K562 (cell line): ENCODE measurements around the gene LRRC41. TPM values are rescaled to one million over a fixed set of nuclear protein-coding genes. Genes with fewer than 3 reads are reported as not detected.

Experiments
- ASH1L ChIP-seq: fragments of 450-650 bp; IDR thresholded peaks from 2 replicates; pipeline ENCODE4 v1.6.1; 2018; ENCODE audit warnings: borderline replicate concordance, mild to moderate bottlenecking, low read depth; ENCODE audit not compliant: partially characterized antibody
- CCNT2 ChIP-seq: IDR thresholded peaks from 2 replicates; pipeline ENCODE4 v1.6.1; 2011; ENCODE audit warnings: borderline replicate concordance, low read depth, mild to moderate bottlenecking, moderate library complexity, mixed read lengths, low read length; ENCODE audit not compliant: insufficient read length; ENCODE audit errors: extremely low read depth
- EP300 ChIP-seq: IDR thresholded peaks from 2 replicates; pipeline ENCODE4 v1.6.1; 2012; ENCODE audit warnings: low read length, improper control_type of control experiment
- GABPA ChIP-seq: fragments of 200-800 bp; sonication (Bioruptor generic); conservative IDR thresholded peaks from 2 replicates; pipeline ENCODE4 v1.6.1; 2016; ENCODE audit warnings: low read depth, missing genetic modification characterization, missing compliant biosample characterization
- HDAC1 ChIP-seq, 2 experiments: fragments of 450-650 bp; IDR thresholded peaks; 2 replicates each; pipeline ENCODE4 v1.6.1; 2016 to 2017; ENCODE audit warnings: inconsistent platforms in 1 of 2, mild to moderate bottlenecking in 1 of 2, moderate library complexity in 1 of 2
- MAZ ChIP-seq, 2 experiments: fragments of 450-650 bp in 1 of 2; sonication (generic) in 1 of 2; formaldehyde crosslinking; IDR thresholded peaks in 1 of 2; conservative IDR thresholded peaks in 1 of 2; 2 replicates each; pipeline versions ENCODE4 v1.4.0 to v1.5.0; 2020; ENCODE audit warnings: mild to moderate bottlenecking in 1 of 2, missing genetic modification reagents in 1 of 2
- NR2C1 ChIP-seq, 2 experiments: fragments of 450-650 bp; IDR thresholded peaks; 2 replicates each; pipeline ENCODE4 v1.6.1; 2017; ENCODE audit warnings: mild to moderate bottlenecking in 2 of 2, antibody characterized with exemption in 1 of 2, inconsistent platforms in 1 of 2, missing compliant biosample characterization in 1 of 2, missing genetic modification characterization in 1 of 2
- POLR2B ChIP-seq: fragments of 450-650 bp; IDR thresholded peaks from 2 replicates; pipeline ENCODE4 v1.6.1; 2018; ENCODE audit warnings: low read depth; ENCODE audit not compliant: partially characterized antibody
- SAP30 ChIP-seq: fragments of 200-600 bp; sonication (generic); IDR thresholded peaks from 2 replicates; pipeline ENCODE4 v1.6.1; 2012; ENCODE audit warnings: borderline replicate concordance, low read depth, mild to moderate bottlenecking, moderate library complexity, low read length, control low read depth, inconsistent platforms; ENCODE audit not compliant: insufficient read depth, poor library complexity, severe bottlenecking
- XRCC4 ChIP-seq: IDR thresholded peaks from one replicate; pipeline ENCODE4 v1.6.1; 2011; ENCODE audit not compliant: insufficient read depth, insufficient read length; ENCODE audit errors: extremely low read depth
- ZFX ChIP-seq: sonication (generic); formaldehyde crosslinking; IDR thresholded peaks from 2 replicates; pipeline ENCODE4 v1.8.0; 2022; ENCODE audit warnings: mild to moderate bottlenecking, missing genetic modification reagents, moderate library complexity
- ZNF175 ChIP-seq: fragments of 200-800 bp; sonication (Bioruptor generic); IDR thresholded peaks from 2 replicates; pipeline ENCODE4 v1.6.1; 2016; ENCODE audit warnings: low read depth, mild to moderate bottlenecking, missing genetic modification characterization, missing compliant biosample characterization
- ZNF324 ChIP-seq: fragments of 250-450 bp; sonication (Bioruptor Pico); IDR thresholded peaks from 2 replicates; pipeline ENCODE4 v1.4.0; 2020; ENCODE audit warnings: mild to moderate bottlenecking
- ZNF384 ChIP-seq: IDR thresholded peaks from 2 replicates; pipeline ENCODE4 v1.6.1; 2012; ENCODE audit warnings: low read depth, low read length, improper control_type of control experiment
- ZNF76 ChIP-seq: fragments of 250-450 bp; sonication (Bioruptor Pico); IDR thresholded peaks from 2 replicates; pipeline ENCODE4 v1.4.0; 2020; ENCODE audit warnings: mild to moderate bottlenecking, moderate library complexity, borderline replicate concordance
- ZNF766 ChIP-seq: fragments of 200-800 bp; sonication (Bioruptor generic); conservative IDR thresholded peaks from 2 replicates; pipeline ENCODE4 v1.6.1; 2016; ENCODE audit warnings: missing genetic modification characterization, missing compliant biosample characterization
- polyA plus RNA-seq, 8 experiments: library from polyadenylated mRNA; depleted of rRNA in 4 of 8; stranded (reverse) in 5 of 8; unstranded in 3 of 8; fragments of >200 nt; fragmentation: Nextera tagmentation in 2 of 8; fragmentation: Illumina TruSeq in 1 of 8; extraction: Ambion mirVana in 2 of 8; extraction: Trizol in 1 of 8; gene quantifications; 2 replicates each; pipeline versions ENCODE4 v1.2.1 to v1.2.3, GENCODE V29; 2011 to 2014; ENCODE audit warnings: inconsistent platforms in 1 of 8, missing spikeins in 1 of 8
- total RNA-seq, 7 experiments: library from RNA; depleted of rRNA in 6 of 7; stranded (reverse); fragments of >200 nt in 6 of 7; fragmentation: Illumina TruSeq in 2 of 7; extraction: Trizol in 2 of 7; gene quantifications; 2 replicates each; pipeline versions ENCODE4 v1.2.1 to v1.2.3, GENCODE V29; 2011 to 2021; ENCODE audit warnings: low replicate concordance in 1 of 7
- TF ChIP-seq, protein P1 (sequence below): fragments of 250-450 bp; sonication (Bioruptor Pico); IDR thresholded peaks from 2 replicates; pipeline ENCODE4 v1.9.0; 2021; ENCODE audit warnings: mild to moderate bottlenecking, inconsistent platforms
- TF ChIP-seq, protein P2 (sequence below): fragments of 250-450 bp; sonication (Bioruptor Pico); IDR thresholded peaks from 2 replicates; pipeline ENCODE4 v1.8.0; 2021; ENCODE audit warnings: mild to moderate bottlenecking, moderate library complexity
- TF ChIP-seq, protein P3 (sequence below): fragments of 450-650 bp; formaldehyde crosslinking; IDR thresholded peaks from 2 replicates; pipeline ENCODE4 v1.4.0; 2022; ENCODE audit warnings: mild to moderate bottlenecking, moderate library complexity
- TF ChIP-seq, protein P4 (sequence below), 2 experiments: fragments of 450-650 bp in 1 of 2; sonication (generic) in 1 of 2; formaldehyde crosslinking; conservative IDR thresholded peaks; 2 replicates each; pipeline versions ENCODE4 v1.4.0 to v1.8.1; 2020 to 2022; ENCODE audit warnings: mild to moderate bottlenecking in 1 of 2, missing genetic modification reagents in 1 of 2

The LRRC41 gene
- total and polyA plus RNA-seq, 9 of the 15 experiments (the other 6 are each of a cell fraction or from before 2014, with no cell fraction given) = 10.5 to 64.7 (median 44.2) TPM

DNA sequence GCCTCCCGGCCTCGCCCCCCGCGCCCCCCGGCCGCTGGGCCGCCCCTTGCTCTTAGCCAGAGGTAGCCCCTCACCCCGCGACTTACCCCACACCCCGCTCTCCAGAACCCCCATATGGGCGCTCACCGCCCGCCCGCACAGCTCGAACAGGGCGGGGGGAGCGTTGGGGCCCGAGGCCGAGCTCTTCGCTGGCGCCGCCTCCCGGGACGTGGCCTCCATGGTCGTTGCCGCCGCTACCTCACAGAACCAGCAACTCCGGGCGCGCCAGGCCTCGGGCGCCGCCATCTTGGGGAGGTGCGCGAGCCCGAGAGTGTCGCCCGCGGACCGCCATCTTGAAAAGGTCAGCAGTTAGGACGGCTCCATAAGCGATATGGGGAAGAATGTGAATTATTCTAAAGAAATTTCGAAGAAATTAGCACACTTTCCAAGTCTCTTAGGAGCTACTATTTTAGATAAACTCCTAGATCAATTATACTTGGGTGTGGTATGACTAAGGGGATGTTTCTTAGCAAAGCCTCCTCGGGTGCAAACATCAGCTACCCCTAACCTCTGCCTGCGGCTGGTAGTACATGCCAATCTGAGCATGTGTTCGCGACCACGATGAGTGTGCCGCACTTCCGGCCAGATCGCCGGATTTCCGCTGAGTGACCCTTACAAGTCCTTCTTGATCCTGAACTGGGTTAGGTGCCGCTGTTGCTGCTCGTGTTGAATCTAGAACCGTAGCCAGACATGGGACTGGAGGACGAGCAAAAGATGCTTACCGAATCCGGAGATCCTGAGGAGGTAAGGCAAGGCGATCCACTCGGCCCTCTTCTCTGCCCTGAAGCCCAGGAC lies at the start of gene LRRC41, which contains the start of gene UQCRH (continued):
- TF ChIP-seq, protein P1, sequence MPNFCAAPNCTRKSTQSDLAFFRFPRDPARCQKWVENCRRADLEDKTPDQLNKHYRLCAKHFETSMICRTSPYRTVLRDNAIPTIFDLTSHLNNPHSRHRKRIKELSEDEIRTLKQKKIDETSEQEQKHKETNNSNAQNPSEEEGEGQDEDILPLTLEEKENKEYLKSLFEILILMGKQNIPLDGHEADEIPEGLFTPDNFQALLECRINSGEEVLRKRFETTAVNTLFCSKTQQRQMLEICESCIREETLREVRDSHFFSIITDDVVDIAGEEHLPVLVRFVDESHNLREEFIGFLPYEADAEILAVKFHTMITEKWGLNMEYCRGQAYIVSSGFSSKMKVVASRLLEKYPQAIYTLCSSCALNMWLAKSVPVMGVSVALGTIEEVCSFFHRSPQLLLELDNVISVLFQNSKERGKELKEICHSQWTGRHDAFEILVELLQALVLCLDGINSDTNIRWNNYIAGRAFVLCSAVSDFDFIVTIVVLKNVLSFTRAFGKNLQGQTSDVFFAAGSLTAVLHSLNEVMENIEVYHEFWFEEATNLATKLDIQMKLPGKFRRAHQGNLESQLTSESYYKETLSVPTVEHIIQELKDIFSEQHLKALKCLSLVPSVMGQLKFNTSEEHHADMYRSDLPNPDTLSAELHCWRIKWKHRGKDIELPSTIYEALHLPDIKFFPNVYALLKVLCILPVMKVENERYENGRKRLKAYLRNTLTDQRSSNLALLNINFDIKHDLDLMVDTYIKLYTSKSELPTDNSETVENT (CRISPR knock-in tag) = peak; percentile 95
- peak; percentile 63 to 74 for TF ChIP-seq MAZ (CRISPR knock-in tag; conservative IDR thresholded peaks at IDR 0.05 in 1 of 2, IDR thresholded peaks at IDR 0.05 in 1 of 2)
- TF ChIP-seq XRCC4 = no peak
- peak; percentile 89 for TF ChIP-seq CCNT2
- TF ChIP-seq, protein P2, sequence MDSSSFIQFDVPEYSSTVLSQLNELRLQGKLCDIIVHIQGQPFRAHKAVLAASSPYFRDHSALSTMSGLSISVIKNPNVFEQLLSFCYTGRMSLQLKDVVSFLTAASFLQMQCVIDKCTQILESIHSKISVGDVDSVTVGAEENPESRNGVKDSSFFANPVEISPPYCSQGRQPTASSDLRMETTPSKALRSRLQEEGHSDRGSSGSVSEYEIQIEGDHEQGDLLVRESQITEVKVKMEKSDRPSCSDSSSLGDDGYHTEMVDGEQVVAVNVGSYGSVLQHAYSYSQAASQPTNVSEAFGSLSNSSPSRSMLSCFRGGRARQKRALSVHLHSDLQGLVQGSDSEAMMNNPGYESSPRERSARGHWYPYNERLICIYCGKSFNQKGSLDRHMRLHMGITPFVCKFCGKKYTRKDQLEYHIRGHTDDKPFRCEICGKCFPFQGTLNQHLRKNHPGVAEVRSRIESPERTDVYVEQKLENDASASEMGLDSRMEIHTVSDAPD (CRISPR knock-in tag) = no peak
- TF ChIP-seq POLR2B = peak; percentile 97
- TF ChIP-seq HDAC1 (IDR thresholded peaks at IDR 0.05) = peak in 1 of 2 experiments; percentile 87; a peak in 2 of 4 replicates
- TF ChIP-seq, protein P3, sequence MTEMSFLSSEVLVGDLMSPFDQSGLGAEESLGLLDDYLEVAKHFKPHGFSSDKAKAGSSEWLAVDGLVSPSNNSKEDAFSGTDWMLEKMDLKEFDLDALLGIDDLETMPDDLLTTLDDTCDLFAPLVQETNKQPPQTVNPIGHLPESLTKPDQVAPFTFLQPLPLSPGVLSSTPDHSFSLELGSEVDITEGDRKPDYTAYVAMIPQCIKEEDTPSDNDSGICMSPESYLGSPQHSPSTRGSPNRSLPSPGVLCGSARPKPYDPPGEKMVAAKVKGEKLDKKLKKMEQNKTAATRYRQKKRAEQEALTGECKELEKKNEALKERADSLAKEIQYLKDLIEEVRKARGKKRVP = 0 out of 2 replicates have a peak, but pooled peaks have one; percentile 11
- TF ChIP-seq ZNF175 (CRISPR knock-in tag) = peak; percentile 95
- peak; percentile 40; the same call in 1 of the 2 replicates for TF ChIP-seq ZNF384
- peak; percentile 98 for TF ChIP-seq GABPA (tag)
- peak; percentile 88 for TF ChIP-seq SAP30
- peak; percentile 95 for TF ChIP-seq ASH1L
- TF ChIP-seq, protein P4, sequence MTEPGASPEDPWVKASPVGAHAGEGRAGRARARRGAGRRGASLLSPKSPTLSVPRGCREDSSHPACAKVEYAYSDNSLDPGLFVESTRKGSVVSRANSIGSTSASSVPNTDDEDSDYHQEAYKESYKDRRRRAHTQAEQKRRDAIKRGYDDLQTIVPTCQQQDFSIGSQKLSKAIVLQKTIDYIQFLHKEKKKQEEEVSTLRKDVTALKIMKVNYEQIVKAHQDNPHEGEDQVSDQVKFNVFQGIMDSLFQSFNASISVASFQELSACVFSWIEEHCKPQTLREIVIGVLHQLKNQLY (CRISPR knock-in tag; conservative IDR thresholded peaks at IDR 0.05) = no peak
- peak; percentile 72 for TF ChIP-seq ZFX (CRISPR knock-in tag)
- TF ChIP-seq NR2C1 (IDR thresholded peaks at IDR 0.05) = peak; percentile 93
- TF ChIP-seq NR2C1 (tag; IDR thresholded peaks at IDR 0.05) = peak; percentile 93
- peak; percentile 15 for TF ChIP-seq EP300
- peak; percentile 31; the same call in 1 of the 2 replicates for TF ChIP-seq ZNF324 (CRISPR knock-in tag)
- peak; percentile 96 for TF ChIP-seq ZNF766 (CRISPR knock-in tag)
- peak; percentile 50; the same call in 1 of the 2 replicates for TF ChIP-seq ZNF76 (CRISPR knock-in tag)
